Stimulated activated CD8-positive, alpha-beta memory T cell treated with anti-CD3 and anti-CD28 coated beads, Interleukin-7, amount 100 ng/mL, for 24 hours (primary cell): ENCODE results near the gene CDYL2.
"Not testable (repeated sequence)": the region's sequence is repeated elsewhere in the genome, so short reads cannot be mapped to it uniquely, and the experiment has no call there.

Experiments
- DNase-seq: peaks from one replicate; pipeline ENCODE4 v3.0.0-alpha.2; 2020; ENCODE audit warnings: low read depth

The CDYL2 gene

GRCh38 chr16:80743772-80744171 is 60.6 kb downstream of the CDYL2 start:
- no peak for DNase-seq

GRCh38 chr16:80743273-80743672 is 61.1 kb downstream of the CDYL2 start:
- DNase-seq, result no peak

GRCh38 chr16:80742331-80742730 is 62.1 kb downstream of the CDYL2 start:
- no peak for DNase-seq

DNA sequence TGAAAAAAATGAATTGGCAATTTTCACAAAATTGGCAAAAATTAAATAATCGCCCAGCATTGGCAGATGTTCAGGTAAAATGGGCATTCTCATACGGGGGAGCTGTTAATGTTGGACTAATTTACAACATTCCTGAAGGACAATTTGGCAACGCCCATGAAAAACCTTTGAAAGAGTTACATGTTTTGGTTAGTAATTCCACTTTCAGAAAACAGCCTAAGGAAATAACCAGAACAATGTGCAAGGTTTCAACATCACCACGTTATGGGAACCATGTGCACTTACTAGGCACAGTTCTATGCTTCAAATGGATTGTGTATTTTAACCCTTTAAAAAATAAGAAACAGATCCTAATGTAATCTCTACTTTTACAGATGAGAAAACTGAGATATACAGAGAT is 62.7 kb downstream of the CDYL2 start:
- no peak for DNase-seq

GRCh38 chr16:80739523-80739922 is 64.9 kb downstream of the CDYL2 start:
- no peak for DNase-seq

DNA sequence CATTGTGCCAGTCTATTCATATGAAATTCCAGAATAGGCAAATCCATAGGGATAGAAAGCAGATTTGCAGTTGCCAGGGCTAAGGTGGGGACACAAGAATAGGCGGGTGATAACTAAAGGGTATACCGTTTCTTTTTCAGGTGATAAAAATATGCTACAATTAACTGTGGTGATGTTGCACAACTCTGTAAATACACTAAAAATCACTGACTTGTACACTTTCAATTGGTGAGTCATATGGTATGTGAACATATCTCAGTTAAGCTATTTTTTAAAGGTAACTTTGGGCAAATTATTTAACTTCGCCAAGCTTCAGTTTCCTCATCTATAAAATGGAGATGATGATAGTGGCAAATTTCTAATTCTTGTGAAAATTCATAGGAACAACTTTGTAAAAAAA is 65.9 kb downstream of the CDYL2 start:
- DNase-seq, result no peak

GRCh38 chr16:80735846-80736245 is 68.6 kb downstream of the CDYL2 start:
- no peak for DNase-seq

DNA sequence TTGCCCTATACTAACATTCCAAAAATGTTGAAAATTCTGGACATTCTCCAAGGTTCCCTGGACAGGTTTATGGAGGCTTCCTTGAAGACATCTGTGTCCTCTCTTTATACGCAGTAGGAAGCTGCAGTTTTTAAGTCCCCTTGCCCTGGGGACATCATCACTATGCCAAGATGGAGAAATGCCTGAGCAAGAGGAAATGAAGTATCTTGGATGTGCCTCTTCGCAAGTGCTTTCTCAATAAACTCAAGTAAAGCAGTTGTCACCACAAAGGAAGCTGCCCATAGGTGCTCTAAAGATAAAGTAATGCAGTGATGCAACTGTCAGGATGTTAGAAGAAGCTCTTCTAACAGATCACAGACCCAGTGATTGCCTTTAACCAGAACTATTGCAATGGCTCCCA is 71.0 kb downstream of the CDYL2 start:
- no peak for DNase-seq

DNA sequence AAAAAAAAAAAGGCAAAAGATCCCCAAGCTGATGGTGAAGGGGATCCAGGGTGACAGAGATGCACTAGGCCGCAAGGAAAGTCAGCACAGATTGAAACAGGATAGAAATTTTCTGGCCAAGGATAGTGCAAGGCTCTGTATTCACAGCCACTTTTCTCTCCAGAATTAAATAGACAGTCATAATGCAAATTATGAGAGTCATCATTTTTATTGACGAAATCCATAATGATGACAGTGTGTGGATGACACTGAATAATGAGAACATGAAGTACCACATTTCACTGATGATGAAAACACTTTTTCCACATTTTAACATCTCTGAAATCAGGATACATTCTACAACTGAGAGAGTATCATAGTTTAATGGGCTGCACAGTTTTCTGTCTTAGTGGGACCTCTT is 72.5 kb downstream of the CDYL2 start:
- no peak for DNase-seq

DNA sequence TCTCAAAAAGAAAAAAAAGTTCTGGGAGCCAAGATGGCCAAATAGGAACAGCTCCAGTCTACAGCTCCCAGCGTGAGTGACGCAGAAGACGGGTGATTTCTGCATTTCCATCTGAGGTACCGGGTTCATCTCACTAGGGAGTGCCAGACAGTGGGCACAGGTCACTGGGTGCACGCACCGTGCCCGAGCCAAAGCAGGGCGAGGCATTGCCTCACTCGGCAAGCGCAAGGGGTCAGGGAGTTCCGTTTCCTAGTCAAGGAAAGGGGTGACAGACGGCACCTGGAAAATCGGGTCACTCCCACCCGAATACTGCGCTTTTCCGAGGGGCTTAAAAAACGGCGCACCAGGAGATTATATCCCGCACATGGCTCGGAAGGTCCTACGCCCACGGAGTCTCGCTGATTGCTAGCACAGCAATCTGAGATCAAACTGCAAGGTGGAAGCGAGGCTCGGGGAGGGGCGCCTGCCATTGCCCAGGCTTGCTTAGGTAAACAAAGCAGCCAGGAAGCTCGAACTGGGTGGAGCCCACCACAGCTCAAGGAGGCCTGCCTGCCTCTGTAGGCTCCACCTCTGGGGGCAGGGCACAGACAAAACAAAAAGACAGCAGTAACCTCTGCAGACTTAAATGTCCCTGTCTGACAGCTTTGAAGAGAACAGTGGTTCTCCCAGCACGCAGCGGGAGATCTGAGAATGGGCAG is 77.2 kb downstream of the CDYL2 start:
- not testable (repeated sequence) for DNase-seq

DNA sequence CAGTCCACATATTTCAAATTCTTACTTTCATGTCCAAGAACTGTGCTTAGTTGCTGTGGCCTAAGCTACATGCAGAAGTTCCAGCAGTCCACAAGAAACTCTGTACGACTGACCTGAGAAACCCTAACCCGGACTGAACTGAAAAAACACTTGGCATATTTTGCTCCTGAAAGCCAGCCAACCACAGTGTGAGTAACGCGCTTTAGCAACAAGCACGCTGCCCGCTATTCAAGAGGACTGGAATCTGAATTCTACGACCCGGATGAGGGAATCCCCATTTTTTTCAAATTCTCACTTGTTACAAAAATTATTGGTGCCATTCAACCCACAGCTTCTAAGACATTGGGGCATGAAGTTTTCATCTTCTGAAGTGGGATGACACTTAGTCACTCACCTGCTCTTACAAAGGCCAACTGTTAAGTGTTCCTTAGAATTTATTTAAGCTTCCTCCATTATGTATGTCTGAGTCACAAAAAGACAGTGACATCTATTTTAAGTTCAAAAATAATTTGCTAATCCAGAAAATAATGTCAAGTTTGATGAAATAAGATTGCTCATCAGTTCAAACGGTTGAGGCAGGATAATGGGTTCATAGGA is 78.7 kb downstream of the CDYL2 start:
- DNase-seq, result no peak

DNA sequence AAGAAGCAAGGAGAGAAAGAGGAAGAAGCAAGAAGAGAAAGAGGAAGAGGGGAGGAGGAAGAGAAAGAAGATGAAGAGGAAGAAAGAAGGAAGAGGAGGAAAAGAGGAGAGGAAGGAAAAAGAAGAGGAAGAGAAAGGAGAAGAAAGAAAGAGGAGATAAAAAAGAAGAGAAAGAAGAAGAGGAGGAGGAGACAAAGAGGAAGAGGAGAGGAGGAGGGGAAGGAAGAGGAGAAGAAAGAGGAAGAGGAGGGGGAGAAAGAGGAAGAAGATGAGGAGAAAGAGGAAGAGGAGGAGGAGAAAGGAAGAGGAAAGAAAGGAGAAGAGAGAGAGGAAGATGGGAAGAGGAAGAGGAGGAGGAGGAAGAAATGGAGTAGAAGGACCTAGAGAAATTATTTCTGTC is 80.4 kb downstream of the CDYL2 start:
- no peak for DNase-seq

DNA sequence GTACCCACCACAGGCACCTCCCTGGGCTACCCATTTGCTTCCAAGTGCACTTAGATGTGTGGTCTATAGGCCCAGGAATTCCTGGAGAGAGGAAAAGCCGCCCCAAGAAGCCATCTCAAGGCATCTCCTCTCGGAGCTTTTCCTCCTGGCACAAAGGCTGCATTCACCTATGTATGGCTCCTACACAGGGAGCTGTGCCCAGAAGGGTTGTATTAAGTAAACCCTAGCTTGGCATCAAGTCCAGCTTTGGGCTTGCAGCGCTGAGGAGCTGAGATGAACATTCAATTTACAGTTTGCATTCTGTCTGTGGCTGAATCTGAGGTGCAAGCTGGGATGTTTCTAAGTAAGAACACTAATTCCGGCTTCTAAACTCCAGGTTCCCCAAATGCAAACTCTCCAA is 81.3 kb downstream of the CDYL2 start:
- DNase-seq, result no peak

DNA sequence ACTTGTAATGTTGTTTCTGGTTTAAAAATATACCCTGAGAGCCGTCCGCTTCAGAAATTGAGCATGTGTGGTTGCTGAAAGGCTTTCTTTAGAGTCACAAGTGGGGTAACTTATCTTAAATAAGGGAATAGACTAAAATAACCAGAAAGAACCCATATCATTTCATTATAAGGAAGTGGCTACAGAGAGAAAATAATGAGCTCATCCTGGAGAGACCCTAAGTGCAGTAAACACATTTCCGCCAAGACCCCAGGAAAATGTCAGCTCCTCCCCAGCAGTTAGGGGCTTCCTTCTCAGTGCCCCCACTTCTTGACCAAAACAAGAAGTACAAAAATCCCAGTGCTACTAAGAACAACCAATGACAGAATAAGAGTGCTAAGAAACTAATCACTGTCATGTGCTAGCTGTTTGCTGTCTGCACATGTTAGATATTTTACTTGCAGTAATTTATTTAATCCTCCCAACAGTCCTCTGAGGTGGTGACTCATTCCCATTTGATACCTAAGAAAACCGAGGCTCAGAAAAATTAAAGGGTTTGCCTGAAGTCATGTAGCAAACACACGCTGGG is 83.5 kb downstream of the CDYL2 start:
- DNase-seq, result no peak

- DNase-seq, result no peak
Observed at GRCh38 chr16:80719573-80719972, 84.8 kb downstream of the CDYL2 start.

DNA sequence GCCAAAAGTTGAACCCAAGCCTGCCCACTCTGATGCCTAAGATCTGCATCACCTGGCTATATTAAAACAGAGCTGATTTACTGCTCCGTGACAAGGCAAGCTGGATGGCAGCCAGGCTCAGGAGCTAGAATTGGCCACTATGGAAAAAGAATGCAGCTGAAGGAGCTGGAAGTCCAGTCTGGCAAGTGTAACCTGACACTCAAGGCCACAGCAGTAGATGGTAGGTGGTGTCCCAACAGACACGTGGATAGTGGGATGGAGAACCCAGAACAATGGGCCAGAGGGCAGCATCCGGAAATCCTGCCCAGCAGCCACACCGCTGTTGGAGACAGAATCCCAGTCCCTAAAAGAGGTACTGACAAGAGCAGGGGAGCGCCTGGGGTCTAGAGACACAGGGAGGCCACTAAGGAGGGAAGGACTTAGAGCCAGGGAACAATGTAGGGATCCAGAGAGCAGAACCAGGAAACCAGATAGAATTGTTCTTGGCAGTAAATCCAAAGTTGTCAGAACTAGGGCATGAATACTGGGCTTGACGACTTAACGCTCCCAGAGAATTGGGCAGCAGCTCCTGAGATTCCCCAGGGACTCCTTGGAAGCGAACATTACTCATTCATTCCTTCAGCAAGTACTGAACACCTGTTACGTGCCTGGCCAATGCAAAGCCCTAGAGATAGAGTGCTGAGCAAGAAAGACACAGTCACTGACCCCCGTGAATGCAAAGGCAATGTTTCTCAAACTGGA is 85.7 kb downstream of the CDYL2 start:
- no peak for DNase-seq

GRCh38 chr16:80717611-80718010 is 86.8 kb downstream of the CDYL2 start:
- DNase-seq, result no peak

DNA sequence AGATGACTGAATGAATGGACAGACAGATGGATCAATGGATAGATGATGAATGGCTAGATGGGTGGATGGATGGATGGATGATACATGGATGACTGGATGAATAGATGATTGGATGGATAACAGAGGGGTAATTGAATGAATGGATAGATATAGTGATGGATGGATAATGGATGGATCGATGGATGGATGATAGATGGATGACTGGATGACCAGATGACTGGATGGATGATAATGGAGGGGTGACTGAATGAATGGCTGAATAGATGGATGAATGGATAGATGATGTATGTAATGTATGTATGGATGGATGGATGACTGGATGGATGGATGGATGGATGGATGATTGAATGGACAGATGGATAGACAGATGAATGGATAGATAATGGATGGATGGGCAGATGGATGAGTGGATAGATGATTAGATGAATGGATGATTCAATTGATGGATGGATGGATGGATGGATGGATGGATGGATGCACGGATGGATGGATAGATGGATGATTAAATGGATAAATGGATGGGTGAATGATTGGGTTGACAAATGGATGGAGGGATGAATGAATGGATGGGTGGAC is 87.7 kb downstream of the CDYL2 start:
- no peak for DNase-seq

DNA sequence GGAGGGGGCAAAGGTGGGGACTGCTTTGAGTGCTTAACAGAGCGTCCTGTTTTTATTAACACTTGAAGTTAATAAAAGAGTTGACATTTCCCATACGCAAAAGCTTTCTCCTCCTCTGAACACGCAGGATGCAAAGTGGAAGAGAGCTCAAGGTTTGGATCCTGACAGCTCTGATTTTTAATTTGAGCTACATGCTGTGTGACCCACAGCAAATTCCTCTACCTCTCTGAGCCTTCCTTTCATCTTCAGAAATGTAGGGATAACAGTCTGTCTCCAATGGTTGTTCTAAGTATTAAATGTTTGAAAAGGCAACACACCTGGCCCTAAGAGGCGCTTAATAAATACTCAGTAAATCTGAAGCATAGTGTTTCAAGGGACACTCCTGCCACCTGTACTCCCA is 93.0 kb downstream of the CDYL2 start:
- DNase-seq, result no peak

- no peak for DNase-seq
Observed at GRCh38 chr16:80710918-80711317, 93.5 kb downstream of the CDYL2 start.

- DNase-seq, result no peak
Observed at GRCh38 chr16:80708823-80709222, 95.6 kb downstream of the CDYL2 start.

DNA sequence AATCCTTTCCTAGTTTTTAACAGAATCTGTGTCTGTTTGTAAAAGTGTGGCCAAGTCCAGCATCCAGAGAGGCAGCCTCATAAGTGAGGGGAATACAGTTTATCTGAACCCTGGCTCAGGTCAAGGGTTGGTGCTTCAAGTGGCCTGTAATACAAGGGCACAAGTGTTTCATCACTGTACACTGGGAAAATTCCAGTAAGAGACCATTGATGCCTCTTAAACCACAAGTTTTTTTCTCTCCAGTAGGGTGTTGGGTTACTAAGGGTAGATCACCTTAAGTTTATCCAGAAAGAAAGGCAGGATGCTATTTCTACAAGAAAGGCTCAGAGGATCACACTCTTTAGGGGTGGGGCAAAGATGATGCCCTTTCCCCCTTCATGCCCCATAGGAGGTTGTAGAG is 96.7 kb downstream of the CDYL2 start:
- DNase-seq, result no peak

GRCh38 chr16:80705596-80705995 is 98.8 kb downstream of the CDYL2 start:
- DNase-seq, result no peak
